Lung (tissue), 12 donors: Measurements from ENCODE around the gene SLC41A2. TPM values are rescaled to one million over a fixed set of nuclear protein-coding genes. Genes with fewer than 3 reads are reported as not detected.

Experiments used
- ATAC-seq: fragments of 200-7000 bp; cut with Tn5 transposase; one replicate; pipeline ENCODE4 v1.9.1; 2020; ENCODE audit warnings: moderate number of reproducible peaks; ENCODE audit not compliant: insufficient read depth, low FRiP score
- DNase-seq, 3 donors: peaks; one replicate each; pipeline ENCODE4 v3.0.0-alpha.2; 2013 to 2017
- H3K27ac ChIP-seq, 2 donors: one replicate each; pipeline ENCODE4 v1.5.1; 2013; ENCODE audit warnings: mild to moderate bottlenecking in 2 of 2, moderate library complexity in 2 of 2, control low read depth in 1 of 2, inconsistent platforms in 1 of 2, low read depth in 1 of 2, low read length in 1 of 2
- H3K27me3 ChIP-seq, 3 donors: one replicate each; pipeline ENCODE4 v1.5.1; 2013; ENCODE audit warnings: low read length in 2 of 3; ENCODE audit not compliant: control insufficient read depth in 3 of 3, insufficient read depth in 3 of 3
- H3K36me3 ChIP-seq, 4 donors: one replicate each; pipeline ENCODE4 v1.5.1; 2013; ENCODE audit warnings: low read length in 4 of 4, mild to moderate bottlenecking in 1 of 4, moderate library complexity in 1 of 4; ENCODE audit not compliant: control insufficient read depth in 4 of 4, insufficient read depth in 4 of 4
- H3K4me1 ChIP-seq, 5 donors: one replicate each; pipeline ENCODE4 v1.5.1; 2013; ENCODE audit warnings: low read length in 5 of 5, mild to moderate bottlenecking in 2 of 5, moderate library complexity in 1 of 5; ENCODE audit not compliant: control insufficient read depth in 5 of 5, insufficient read depth in 5 of 5
- H3K4me3 ChIP-seq: one replicate; pipeline ENCODE4 v1.5.1; 2013; ENCODE audit warnings: mild to moderate bottlenecking, control low read depth, moderate library complexity
- H3K9ac ChIP-seq, 2 donors: one replicate each; pipeline ENCODE4 v1.5.1; 2013; ENCODE audit warnings: low read length in 2 of 2, control low read depth in 1 of 2; ENCODE audit not compliant: insufficient read depth in 1 of 2
- H3K9me3 ChIP-seq, 4 donors: one replicate each; pipeline ENCODE4 v1.5.1; 2013; ENCODE audit warnings: low read length in 3 of 4, mild to moderate bottlenecking in 1 of 4, moderate library complexity in 1 of 4; ENCODE audit not compliant: control insufficient read depth in 4 of 4, insufficient read depth in 3 of 4
- CTCF ChIP-seq: IDR thresholded peaks from 2 replicates; pipeline ENCODE4 v1.5.1; 2012; ENCODE audit warnings: mild to moderate bottlenecking; ENCODE audit errors: control extremely low read depth, extremely low read depth
- WGBS, 2 donors: extraction: QIAGEN DNeasy Blood & Tissue Kit; methylation state at CpG; one replicate each; pipeline ENCODE4 v1.1.7; 2013; 5-methylcytosine and 5-hydroxymethylcytosine counted together
- polyA plus RNA-seq, 2 donors: library from polyadenylated mRNA; stranded (reverse); fragments of 200-250 nt; gene quantifications; one replicate each; pipeline ENCODE4 v1.2.1, GENCODE V29; 2013
- total RNA-seq, 2 donors: library from RNA; depleted of rRNA in 1 of 2; stranded (reverse); fragments of >200 nt in 1 of 2; gene quantifications; one replicate each; pipeline ENCODE4 v1.2.1, GENCODE V29; 2014 to 2021
- donor health status: control.
- donor health status: control.
- donor health status: Bipolar disorder and iron deficiency.
- donor health status: healthy.
- donor health status: DM: yes; HTN: yes; CAD: no.

The SLC41A2 gene
- total and polyA plus RNA-seq, 4 donors = 6.2 to 64.7 (median 24.7) TPM

DNA sequence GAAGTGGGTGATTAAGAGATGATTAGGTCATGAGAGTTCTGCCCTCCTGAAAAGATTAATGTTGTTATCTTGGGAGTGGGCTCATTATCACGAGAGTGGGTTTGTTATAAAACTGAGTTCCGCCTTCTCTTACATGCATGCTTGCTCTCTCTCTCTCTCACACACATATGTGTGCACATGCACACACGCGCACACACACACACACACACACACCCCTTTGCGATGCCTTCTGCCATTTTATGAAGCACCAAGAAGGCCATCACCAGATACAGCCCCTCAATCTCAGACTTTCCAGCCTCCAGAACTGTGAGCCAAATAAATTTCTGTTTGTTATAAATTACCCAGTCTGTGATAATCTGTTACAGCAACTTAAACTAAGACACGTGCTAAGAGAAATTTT lies 5.7 kb upstream of the SLC41A2 start:
- DNase-seq = no peak
- no peak for ATAC-seq
- Histone ChIP-seq H3K9ac (no peak overlapping the region), H3K36me3 (no peaks in the 10 kb centered on the region), H3K27ac (no peak overlapping the region), H3K4me1 (peaks cover 0 to 14% (median 5%) of the 10 kb centered on the region in 5 donors), H3K9me3 (no peaks in the 10 kb centered on the region), H3K4me3 (no peak overlapping the region), H3K27me3 (peaks cover 0 to 15% (median 3%) of the 10 kb centered on the region in 3 donors)
- 87 to 89% methylated on average over 6 of the region's 6 CpGs for WGBS, 2 donors
- no peak for TF ChIP-seq CTCF

DNA sequence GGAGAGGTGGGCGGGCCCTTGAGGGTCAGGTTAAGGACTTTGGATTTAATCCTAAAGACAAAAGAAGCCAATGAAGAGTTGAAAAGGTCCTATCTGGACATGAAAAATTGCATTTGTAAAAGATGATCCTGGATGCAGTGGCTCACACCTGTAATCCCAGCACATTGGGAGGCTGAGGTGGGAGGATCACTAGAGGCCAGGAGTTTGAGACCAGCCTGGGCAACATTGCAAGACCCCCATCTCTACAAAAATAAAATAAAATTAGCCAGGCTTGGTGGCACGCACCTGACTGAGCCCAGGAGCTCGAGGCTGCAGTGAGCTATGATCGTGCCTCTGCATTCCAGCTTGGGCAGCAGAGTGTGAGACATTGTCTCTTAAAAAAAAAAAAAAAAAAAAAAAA lies 2.4 kb upstream of the SLC41A2 start:
- Histone ChIP-seq H3K4me3 (no peak overlapping the region), H3K36me3 (no peaks in the 10 kb centered on the region), H3K27me3 (peaks cover 0 to 30% (median 7%) of the 10 kb centered on the region in 3 donors), H3K9me3 (no peaks in the 10 kb centered on the region), H3K27ac (no peak overlapping the region), H3K9ac (no peak overlapping the region), H3K4me1 (peaks cover 0 to 25% (median 5%) of the 10 kb centered on the region in 5 donors)
- WGBS, 2 donors = 92 to 96% methylated on average over 4 of the region's 4 CpGs
- DNase-seq (no peak), ATAC-seq (no peak)
- TF ChIP-seq CTCF = no peak

DNA sequence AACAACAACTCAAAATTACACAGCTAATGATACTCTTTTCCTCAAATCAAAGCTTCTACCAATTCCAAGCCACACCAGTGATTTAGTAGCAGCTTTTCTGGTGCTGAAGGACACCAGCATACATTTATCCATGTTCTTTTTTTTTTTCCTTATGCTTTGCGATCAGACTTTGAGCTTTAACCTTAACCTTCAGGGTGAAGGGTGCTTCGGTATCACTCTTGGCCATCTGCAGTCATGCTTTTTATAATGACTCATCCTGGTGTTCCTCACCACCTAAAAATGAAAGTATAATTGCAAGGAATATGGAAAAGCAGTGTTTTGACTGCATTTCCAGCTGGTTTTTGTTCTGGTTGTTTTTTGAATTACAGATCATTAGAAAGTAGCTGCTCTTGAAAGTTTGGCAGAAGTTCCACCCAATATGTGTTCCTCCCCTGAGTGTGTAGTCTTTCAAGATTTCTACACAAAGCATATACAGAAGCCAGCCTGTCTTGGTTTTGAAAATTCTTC lies 1.3 kb upstream of the SLC41A2 start:
- 56 to 84% methylated on average over 2 of the region's 2 CpGs for WGBS, 2 donors
- peaks cover 0 to 35% (median 10%) of the 10 kb centered on the region in 3 donors for H3K27me3 ChIP-seq
- H3K4me1 ChIP-seq = peaks cover 0 to 25% (median 5%) of the 10 kb centered on the region in 5 donors
- ATAC-seq (no peak), DNase-seq (peak in 2 of 3 donors; percentile 80 to 91)
- H3K9me3 ChIP-seq = no peaks in the 10 kb centered on the region
- no peak overlapping the region for H3K4me3 ChIP-seq
- no peaks in the 10 kb centered on the region for H3K36me3 ChIP-seq
- no peak overlapping the region for H3K9ac ChIP-seq
- TF ChIP-seq CTCF = no peak
- H3K27ac ChIP-seq = no peak overlapping the region
